NCI-H2081 treated with DMSO at 0.1 percent for 48 hours (cell line): ENCODE results near the gene FLCN.
"Not testable (repeated sequence)": the region's sequence is repeated elsewhere in the genome, so short reads cannot be mapped to it uniquely, and the experiment has no call there.

ENCODE experiments used
- DNase-seq: peaks from one replicate; lab custom pipeline; 2025; lab: John Stamatoyannopoulos, UW

Gene FLCN, protein sequence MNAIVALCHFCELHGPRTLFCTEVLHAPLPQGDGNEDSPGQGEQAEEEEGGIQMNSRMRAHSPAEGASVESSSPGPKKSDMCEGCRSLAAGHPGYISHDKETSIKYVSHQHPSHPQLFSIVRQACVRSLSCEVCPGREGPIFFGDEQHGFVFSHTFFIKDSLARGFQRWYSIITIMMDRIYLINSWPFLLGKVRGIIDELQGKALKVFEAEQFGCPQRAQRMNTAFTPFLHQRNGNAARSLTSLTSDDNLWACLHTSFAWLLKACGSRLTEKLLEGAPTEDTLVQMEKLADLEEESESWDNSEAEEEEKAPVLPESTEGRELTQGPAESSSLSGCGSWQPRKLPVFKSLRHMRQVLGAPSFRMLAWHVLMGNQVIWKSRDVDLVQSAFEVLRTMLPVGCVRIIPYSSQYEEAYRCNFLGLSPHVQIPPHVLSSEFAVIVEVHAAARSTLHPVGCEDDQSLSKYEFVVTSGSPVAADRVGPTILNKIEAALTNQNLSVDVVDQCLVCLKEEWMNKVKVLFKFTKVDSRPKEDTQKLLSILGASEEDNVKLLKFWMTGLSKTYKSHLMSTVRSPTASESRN

DNA sequence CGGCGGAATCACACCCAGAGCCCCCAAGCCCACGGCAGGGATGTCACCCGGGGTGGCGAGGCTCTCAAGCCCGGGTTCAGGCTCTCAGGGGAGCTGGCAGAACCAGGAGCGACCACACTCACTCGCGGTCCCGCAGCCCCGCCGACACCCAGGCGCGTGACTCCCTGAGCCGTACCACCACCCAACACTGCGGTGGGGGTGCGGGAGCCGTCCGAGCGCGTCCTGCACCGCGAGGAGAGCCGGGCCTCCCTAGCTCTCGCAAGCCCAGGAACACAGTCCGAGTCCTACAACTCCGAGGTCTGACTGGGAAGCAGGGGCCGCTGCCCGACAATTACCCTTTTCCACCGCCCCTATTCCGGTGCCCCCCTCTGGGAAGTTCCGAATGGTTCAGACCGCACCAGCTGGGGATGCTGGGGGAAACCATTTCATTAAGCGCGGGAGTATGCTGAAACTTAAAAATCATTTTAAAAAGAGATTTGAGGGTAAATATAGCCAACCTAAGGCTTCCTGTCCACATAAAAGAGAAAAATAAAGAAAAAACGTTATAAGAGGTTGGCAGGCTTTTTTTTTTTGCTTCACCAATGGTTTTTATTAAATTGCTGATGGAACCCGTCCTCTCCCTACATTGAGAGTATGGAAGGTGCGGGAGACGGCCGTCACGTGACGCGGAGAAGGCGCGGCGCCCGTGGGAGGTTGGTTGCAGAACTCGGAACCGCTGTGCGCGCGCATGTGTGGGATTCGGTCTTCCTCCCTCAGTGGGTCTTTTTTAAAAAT lies at the start of gene FLCN:
Gene FLCN (minus strand): TSS at position 143 of the 774 bp plus-strand sequence. CDS start 9,031 bp downstream, outside the sequence.
- DNase-seq = peak; percentile 43

- no peak for DNase-seq
Measured at GRCh38 chr17:17285951-17286350, 49.0 kb upstream of the FLCN start.

GRCh38 chr17:17280613-17281549 lies 43.9 kb upstream of the FLCN start, which contains the start of gene COPS3:
Gene COPS3, minus strand, starts transcription at chr17:17281246. Its CDS starts 60 bp downstream, at chr17:17281186.
- DNase-seq = peak; percentile 81

GRCh38 chr17:17279316-17279715 lies 42.3 kb upstream of the FLCN start:
- DNase-seq = no peak

- DNase-seq = not testable (repeated sequence)
Measured at GRCh38 chr17:17277431-17277830, 40.5 kb upstream of the FLCN start.

DNA sequence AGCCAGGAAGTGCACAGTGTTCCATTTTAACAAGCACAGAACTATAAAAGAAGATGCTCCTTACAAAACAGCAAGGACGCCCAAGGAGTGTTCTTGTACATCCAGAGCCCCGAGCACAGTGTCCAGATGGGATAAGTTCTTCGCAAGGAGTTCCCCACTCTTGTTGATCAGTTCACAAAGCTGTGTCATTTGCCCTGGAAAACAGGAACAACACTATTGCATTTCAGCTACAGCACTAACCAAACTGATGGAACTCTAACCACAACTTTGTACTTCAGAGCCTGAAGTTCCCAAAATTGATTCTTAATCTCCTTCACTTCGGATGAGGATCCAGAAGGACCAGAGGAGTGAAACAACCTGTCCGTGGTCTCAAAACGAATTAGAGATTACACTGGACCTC lies 39.0 kb upstream of the FLCN start:
- no peak for DNase-seq

DNA sequence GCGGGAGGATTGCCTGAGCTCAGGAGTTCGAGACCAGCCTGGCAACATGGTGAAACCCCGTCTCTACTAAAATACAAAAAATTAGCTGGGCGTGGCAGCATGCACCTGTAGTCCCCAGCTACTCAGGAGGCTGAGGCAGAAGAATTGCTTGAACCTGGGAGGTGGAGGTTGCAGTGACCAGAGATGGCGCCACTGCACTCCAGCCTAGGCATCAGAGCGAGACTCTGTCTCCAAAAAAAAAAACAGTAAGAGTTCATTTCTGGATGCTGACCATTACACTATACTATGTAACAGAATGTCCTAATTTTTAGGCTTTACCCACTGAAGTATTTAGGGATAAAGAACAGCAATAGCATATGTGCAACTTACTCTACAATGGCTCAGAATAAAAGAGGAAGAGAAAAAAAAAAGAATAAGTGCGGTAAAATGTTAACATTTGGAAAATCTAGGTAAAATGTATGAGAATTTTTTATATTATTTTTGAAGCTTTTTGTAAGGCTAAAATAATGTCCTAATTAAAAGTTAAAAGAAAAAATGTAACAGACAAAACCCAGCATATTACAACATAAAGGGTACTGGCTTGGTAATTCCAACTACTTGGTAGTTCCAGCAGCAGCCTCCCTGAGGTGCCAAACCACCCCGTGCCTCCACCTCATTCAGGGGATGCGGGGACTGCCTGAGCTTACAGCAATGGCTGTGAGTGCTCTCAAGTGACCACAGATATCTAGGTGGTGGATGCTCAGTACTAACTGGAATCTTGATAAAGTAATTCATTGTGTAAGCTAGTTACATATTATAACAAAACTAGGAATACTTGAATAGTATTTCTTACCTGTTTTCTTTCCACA lies 33.2 kb upstream of the FLCN start:
- DNase-seq = no peak

- DNase-seq = no peak
Measured at GRCh38 chr17:17264430-17264829, 27.5 kb upstream of the FLCN start.

DNA sequence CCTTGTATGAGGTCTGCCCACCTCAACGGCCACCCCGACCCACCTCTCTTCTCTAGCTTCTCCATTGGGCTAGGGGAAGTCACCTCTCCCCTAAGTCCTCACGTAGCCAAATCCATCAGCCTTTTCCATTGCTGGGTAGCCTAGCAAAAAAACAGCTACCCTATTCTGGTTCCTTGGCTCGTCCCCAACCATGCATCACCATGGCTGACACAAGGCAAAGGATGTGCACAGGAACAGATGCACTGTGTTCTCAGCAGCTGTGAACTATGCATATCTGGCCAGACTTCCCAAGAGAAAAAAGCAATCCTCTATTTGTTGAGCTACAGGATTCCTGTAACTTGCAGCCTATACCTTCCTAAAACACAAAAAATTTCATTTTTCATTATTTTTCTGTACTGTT lies 22.0 kb upstream of the FLCN start:
- DNase-seq = no peak

GRCh38 chr17:17258011-17258410 lies 21.0 kb upstream of the FLCN start:
- no peak for DNase-seq

DNA sequence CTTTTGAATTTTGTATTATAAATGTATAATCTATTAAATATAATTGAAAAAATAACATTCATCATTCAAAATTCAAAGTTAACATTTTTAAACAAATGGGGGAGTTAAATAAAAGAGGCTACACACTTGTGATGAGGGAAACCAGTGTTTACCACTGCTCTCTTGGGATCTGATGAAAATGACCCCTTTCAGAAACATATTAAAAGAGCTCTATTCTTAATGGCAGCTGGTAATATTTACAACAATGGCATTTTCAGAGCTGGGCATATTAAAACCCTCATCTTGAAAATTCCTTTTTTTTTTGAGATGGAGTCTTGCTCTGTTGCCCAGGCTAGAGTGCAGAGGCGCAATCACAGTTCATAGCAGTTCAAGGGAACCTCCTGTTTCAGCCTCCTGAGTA lies 19.3 kb upstream of the FLCN start:
- no peak for DNase-seq

DNA sequence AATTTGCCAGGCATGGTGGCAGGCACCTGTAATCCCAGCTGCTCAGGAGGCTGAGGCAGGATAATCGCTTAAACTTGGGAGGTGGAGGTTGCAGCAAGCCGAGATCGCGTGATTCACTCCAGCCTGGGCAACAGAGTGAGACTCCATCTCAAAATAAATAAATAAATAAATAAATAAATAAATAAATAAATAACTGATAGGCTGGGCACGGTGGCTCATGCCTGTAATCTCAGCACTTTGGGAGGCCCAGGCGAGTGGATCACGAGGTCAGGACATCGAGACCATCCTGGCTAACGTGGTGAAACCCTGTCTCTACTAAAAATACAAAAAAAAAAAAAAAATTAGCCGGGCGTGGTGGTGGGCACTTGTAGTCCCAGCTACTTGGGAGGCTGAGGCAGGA lies 18.7 kb upstream of the FLCN start:
- not testable (repeated sequence) for DNase-seq

GRCh38 chr17:17254036-17254435 lies 17.1 kb upstream of the FLCN start:
- no peak for DNase-seq

DNA sequence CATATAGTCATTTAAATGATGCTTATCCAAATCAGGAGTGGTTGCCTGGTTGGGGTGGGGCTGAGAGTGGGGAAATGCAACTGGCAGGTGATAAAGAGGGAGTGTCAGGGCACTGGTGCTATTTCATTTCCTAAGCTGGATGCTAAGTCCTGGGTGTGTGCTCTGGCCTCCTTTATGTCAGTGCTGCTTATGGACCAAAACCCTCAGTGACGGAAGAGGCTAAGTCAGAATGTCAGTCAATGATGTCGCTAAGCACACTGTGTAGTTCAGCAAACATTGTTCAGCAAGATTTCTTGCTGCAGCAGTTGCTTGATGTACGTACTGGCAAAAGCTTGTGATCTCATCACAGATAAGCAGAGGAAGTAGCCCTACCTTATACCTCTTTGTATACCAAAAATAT lies 16.4 kb upstream of the FLCN start:
- DNase-seq = no peak

DNA sequence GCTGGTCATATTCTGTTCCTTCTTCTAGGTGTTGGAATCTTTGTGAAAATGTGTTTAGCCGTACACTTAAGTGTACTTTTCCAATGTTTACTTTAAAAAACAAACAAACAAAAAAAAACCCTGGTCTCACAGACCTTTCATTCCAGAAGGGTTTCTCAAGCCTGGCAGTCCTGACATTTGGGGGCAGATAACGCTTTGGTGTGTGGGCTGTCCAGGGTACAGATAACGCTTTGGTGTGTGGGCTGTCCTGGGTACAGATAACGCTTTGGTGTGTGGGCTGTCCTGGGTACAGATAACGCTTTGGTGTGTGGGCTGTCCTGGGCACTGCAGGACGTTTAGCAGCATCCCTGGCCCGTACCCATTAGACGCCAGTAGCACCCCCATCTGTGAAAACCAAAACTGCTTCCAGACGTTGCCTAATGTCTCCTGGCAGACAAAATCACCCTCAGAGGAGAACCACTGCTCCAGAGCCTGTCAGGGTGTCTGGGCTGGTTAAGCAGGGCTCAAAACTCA lies 15.2 kb upstream of the FLCN start:
- DNase-seq = no peak

- DNase-seq = no peak
Measured at GRCh38 chr17:17246879-17247278, 9.9 kb upstream of the FLCN start.

- no peak for DNase-seq
Measured at GRCh38 chr17:17243163-17243562, 6.2 kb upstream of the FLCN start.

GRCh38 chr17:17242246-17242645 lies 5.3 kb upstream of the FLCN start:
- no peak for DNase-seq

- DNase-seq = no peak
Measured at GRCh38 chr17:17241656-17242055, 4.7 kb upstream of the FLCN start.

- DNase-seq = no peak
Measured at GRCh38 chr17:17239832-17240231, 2.9 kb upstream of the FLCN start.
